C4-2B (cell line): ENCODE results near the gene KRT34.

Experiments used
- CTCF ChIP-seq: fragments of 450-650 bp; conservative IDR thresholded peaks from 2 replicates; pipeline ENCODE4 v1.5.1; 2017; ENCODE audit warnings: mild to moderate bottlenecking
- ZFX ChIP-seq: fragments of 450-650 bp; IDR thresholded peaks from 2 replicates; pipeline ENCODE4 v1.6.1; 2017

DNA sequence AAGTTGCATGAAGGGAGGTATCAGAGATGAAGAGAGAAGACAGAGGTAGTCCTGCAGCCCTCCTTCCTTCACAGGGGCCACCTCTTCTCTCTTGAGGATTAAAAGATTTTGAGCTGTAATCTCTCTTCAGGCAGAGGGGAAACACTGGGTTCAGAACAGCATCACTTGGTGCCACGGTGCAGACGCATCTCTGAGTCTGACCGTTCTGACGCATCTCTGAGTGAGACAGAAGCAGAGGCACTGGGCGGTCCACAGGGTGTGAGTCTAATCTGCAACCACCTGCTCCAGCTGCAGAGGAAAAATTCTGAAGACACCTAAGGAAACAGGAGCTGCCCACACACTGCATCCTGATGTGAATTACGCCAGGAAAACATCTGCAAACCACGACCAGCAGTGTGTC is 47.6 kb upstream of the KRT34 start:
- no peak for TF ChIP-seq CTCF
- TF ChIP-seq ZFX = no peak
